ENCODE results near the gene GNAT1. TPM values are rescaled to one million over a fixed set of nuclear protein-coding genes. Genes with fewer than 3 reads are reported as not detected.

The GNAT1 gene
- total and polyA plus RNA-seq, 2 of the 13 experiments (the other 11 are each of a cell fraction or from before 2014, with no cell fraction given), result 0.15 TPM; not detected in 1

- TF ChIP-seq SIX4 (CRISPR knock-in tag; IDR thresholded peaks at IDR 0.05) (no peak), KLF16 (CRISPR knock-in tag; IDR thresholded peaks at IDR 0.05) (peak in 1 of 2 experiments; percentile 80; a peak in 2 of 4 replicates), NCOA5 (CRISPR knock-in tag; IDR thresholded peaks at IDR 0.05) (no peak), TARDBP (CRISPR knock-in tag; IDR thresholded peaks at IDR 0.05) (peak; percentile 97), CAMTA2 (CRISPR knock-in tag; IDR thresholded peaks at IDR 0.05; ENCODE audit: borderline replicate concordance) (peak; percentile 80; the same call in 1 of the 2 replicates), ZNF367 (CRISPR knock-in tag; IDR thresholded peaks at IDR 0.05; ENCODE audit: borderline replicate concordance) (0 out of 2 replicates have a peak, but pooled peaks have one; percentile 58), ZIK1 (CRISPR knock-in tag; IDR thresholded peaks at IDR 0.05; ENCODE audit: borderline replicate concordance, low read depth) (no peak), ETV6 (CRISPR knock-in tag; conservative IDR thresholded peaks at IDR 0.05) (peak; percentile 72), MAFF (IDR thresholded peaks at IDR 0.05; ENCODE audit: low read depth, low read length) (no peak), ZNF331 (CRISPR knock-in tag; IDR thresholded peaks at IDR 0.05) (peak; percentile 64), ZNF547 (CRISPR knock-in tag; IDR thresholded peaks at IDR 0.05) (peak; percentile 74; the same call in 1 of the 2 replicates), ZNF720 (CRISPR knock-in tag; IDR thresholded peaks at IDR 0.05) (no peak), ZNF512B (CRISPR knock-in tag; IDR thresholded peaks at IDR 0.05; ENCODE audit: borderline replicate concordance) (no peak), DZIP1 (CRISPR knock-in tag; IDR thresholded peaks at IDR 0.05) (no peak), RFXAP (CRISPR knock-in tag; IDR thresholded peaks at IDR 0.05; ENCODE audit: borderline replicate concordance) (peak; percentile 78; the same call in 1 of the 2 replicates), ZNF337 (CRISPR knock-in tag; IDR thresholded peaks at IDR 0.05; ENCODE audit: borderline replicate concordance, low read depth) (no peak), MATR3 (CRISPR knock-in tag; IDR thresholded peaks at IDR 0.05) (no peak)
- TF ChIP-seq, protein P1, sequence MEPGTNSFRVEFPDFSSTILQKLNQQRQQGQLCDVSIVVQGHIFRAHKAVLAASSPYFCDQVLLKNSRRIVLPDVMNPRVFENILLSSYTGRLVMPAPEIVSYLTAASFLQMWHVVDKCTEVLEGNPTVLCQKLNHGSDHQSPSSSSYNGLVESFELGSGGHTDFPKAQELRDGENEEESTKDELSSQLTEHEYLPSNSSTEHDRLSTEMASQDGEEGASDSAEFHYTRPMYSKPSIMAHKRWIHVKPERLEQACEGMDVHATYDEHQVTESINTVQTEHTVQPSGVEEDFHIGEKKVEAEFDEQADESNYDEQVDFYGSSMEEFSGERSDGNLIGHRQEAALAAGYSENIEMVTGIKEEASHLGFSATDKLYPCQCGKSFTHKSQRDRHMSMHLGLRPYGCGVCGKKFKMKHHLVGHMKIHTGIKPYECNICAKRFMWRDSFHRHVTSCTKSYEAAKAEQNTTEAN (CRISPR knock-in tag; conservative IDR thresholded peaks at IDR 0.05), result peak; percentile 60; the same call in 1 of the 2 replicates
- TF ChIP-seq, protein P2, sequence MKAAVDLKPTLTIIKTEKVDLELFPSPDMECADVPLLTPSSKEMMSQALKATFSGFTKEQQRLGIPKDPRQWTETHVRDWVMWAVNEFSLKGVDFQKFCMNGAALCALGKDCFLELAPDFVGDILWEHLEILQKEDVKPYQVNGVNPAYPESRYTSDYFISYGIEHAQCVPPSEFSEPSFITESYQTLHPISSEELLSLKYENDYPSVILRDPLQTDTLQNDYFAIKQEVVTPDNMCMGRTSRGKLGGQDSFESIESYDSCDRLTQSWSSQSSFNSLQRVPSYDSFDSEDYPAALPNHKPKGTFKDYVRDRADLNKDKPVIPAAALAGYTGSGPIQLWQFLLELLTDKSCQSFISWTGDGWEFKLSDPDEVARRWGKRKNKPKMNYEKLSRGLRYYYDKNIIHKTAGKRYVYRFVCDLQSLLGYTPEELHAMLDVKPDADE (CRISPR knock-in tag; IDR thresholded peaks at IDR 0.05), result no peak
- TF ChIP-seq, protein P3, sequence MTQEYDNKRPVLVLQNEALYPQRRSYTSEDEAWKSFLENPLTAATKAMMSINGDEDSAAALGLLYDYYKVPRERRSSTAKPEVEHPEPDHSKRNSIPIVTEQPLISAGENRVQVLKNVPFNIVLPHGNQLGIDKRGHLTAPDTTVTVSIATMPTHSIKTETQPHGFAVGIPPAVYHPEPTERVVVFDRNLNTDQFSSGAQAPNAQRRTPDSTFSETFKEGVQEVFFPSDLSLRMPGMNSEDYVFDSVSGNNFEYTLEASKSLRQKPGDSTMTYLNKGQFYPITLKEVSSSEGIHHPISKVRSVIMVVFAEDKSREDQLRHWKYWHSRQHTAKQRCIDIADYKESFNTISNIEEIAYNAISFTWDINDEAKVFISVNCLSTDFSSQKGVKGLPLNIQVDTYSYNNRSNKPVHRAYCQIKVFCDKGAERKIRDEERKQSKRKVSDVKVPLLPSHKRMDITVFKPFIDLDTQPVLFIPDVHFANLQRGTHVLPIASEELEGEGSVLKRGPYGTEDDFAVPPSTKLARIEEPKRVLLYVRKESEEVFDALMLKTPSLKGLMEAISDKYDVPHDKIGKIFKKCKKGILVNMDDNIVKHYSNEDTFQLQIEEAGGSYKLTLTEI (CRISPR knock-in tag; conservative IDR thresholded peaks at IDR 0.05), result no peak
Observed at GRCh38 chr3:50208677-50209344, 17.4 kb downstream of the GNAT1 start (continued).

Data from HepG2 (cell line).